IMR-90 (cell line): ENCODE data around the gene ASPG. TPM values are rescaled to one million over a fixed set of nuclear protein-coding genes. Genes with fewer than 3 reads are reported as not detected.

Experiments used
- ATAC-seq: fragments of 200-7000 bp; cut with Tn5 transposase; 2 replicates; pipeline ENCODE4 v1.9.1; 2020; ENCODE audit warnings: low read depth, mild to moderate bottlenecking, moderate library complexity
- BruUV-seq: library from RNA; stranded (reverse); fragments of 400-500 nt; replicated peaks from 2 replicates; lab custom pipeline; 2021; lab: Mats Ljungman, UMichigan
- CTCF ChIA-PET: fragments of 300-600 bp; formaldehyde crosslinking; extraction: SDS; loops from one replicate; lab custom pipeline; 2021; ENCODE audit warnings: antibody characterized with exemption; lab: Yijun Ruan, JAX
- POLR2A ChIA-PET: fragments of 300-600 bp; sonication (Branson Sonifier 250); formaldehyde crosslinking; loops from one replicate; lab custom pipeline; 2022; ENCODE audit warnings: antibody characterized with exemption; ENCODE audit not compliant: unreplicated experiment; lab: Charles Lee
- DNase-seq: peaks from one replicate; pipeline ENCODE4 v3.0.0; 2013
- H2AFZ ChIP-seq: replicated peaks from 2 replicates; pipeline ENCODE3; 2013; ENCODE audit warnings: low read length, mild to moderate bottlenecking; ENCODE audit not compliant: poor library complexity
- H2AK5ac ChIP-seq: 2 replicates; pipeline ENCODE4 v1.6.1; 2013; ENCODE audit warnings: low read depth, low read length, inconsistent platforms
- H2AK9ac ChIP-seq: replicated peaks from 2 replicates; pipeline ENCODE3; 2013; ENCODE audit warnings: mild to moderate bottlenecking, low read depth, low read length, moderate library complexity; ENCODE audit not compliant: poor library complexity
- H2BK120ac ChIP-seq: 2 replicates; pipeline ENCODE4 v1.6.1; 2013; ENCODE audit warnings: low read depth, low read length, inconsistent platforms
- H2BK15ac ChIP-seq: 3 replicates; pipeline ENCODE4 v1.6.1; 2013; ENCODE audit warnings: low read depth, low read length, inconsistent platforms
- H2BK20ac ChIP-seq: 2 replicates; pipeline ENCODE4 v1.6.1; 2013; ENCODE audit warnings: low read depth, mild to moderate bottlenecking, inconsistent platforms, low read length, moderate library complexity
- H2BK5ac ChIP-seq: 2 replicates; pipeline ENCODE4 v1.6.1; 2013; ENCODE audit warnings: mild to moderate bottlenecking, low read depth, low read length, inconsistent platforms; ENCODE audit not compliant: poor library complexity, severe bottlenecking
- H3K14ac ChIP-seq: replicated peaks from 2 replicates; pipeline ENCODE4 v1.6.1; 2013; ENCODE audit warnings: low read depth, low read length, inconsistent platforms
- H3K18ac ChIP-seq: 2 replicates; pipeline ENCODE4 v1.6.1; 2013; ENCODE audit warnings: low read depth, low read length, control low read depth
- H3K23ac ChIP-seq: 2 replicates; pipeline ENCODE4 v1.6.1; 2013; ENCODE audit warnings: low read depth, low read length, inconsistent platforms
- H3K27ac ChIP-seq: 2 replicates; pipeline ENCODE4 v1.5.1; 2013; ENCODE audit warnings: mild to moderate bottlenecking, control low read depth, low read length; ENCODE audit not compliant: insufficient read depth
- H3K27me3 ChIP-seq: 2 replicates; pipeline ENCODE4 v1.6.1; 2013; ENCODE audit warnings: low read length; ENCODE audit not compliant: control insufficient read depth, insufficient read depth
- H3K36me3 ChIP-seq: 2 replicates; pipeline ENCODE4 v1.6.1; 2013; ENCODE audit warnings: low read length, mixed read lengths; ENCODE audit not compliant: control insufficient read depth, insufficient read depth
- H3K4ac ChIP-seq: 2 replicates; pipeline ENCODE4 v1.6.1; 2013; ENCODE audit warnings: low read depth, low read length, inconsistent platforms
- H3K4me1 ChIP-seq: 2 replicates; pipeline ENCODE4 v1.6.1; 2013; ENCODE audit warnings: low read length, mixed read lengths; ENCODE audit not compliant: control insufficient read depth, insufficient read depth
- H3K4me2 ChIP-seq: 2 replicates; pipeline ENCODE4 v1.6.1; 2013; ENCODE audit warnings: low read depth, mild to moderate bottlenecking, control low read depth, low read length, moderate library complexity
- H3K4me3 ChIP-seq: 2 replicates; pipeline ENCODE4 v1.5.1; 2013; ENCODE audit warnings: low read depth, mild to moderate bottlenecking, control low read depth, low read length, moderate library complexity; ENCODE audit not compliant: insufficient read depth
- H3K56ac ChIP-seq: 2 replicates; pipeline ENCODE4 v1.6.1; 2013; ENCODE audit warnings: low read length, inconsistent platforms; ENCODE audit not compliant: insufficient read depth; ENCODE audit errors: extremely low read depth
- H3K79me1 ChIP-seq, 2 experiments: 2 replicates each; pipeline ENCODE4 v1.6.1; 2013; ENCODE audit warnings: low read length in 2 of 2, inconsistent platforms in 1 of 2, low read depth in 1 of 2
- H3K9ac ChIP-seq: 2 replicates; pipeline ENCODE4 v1.6.1; 2013; ENCODE audit warnings: low read depth, low read length, control low read depth
- H3K9me1 ChIP-seq: 2 replicates; pipeline ENCODE4 v1.6.1; 2013; ENCODE audit warnings: low read length, inconsistent platforms; ENCODE audit not compliant: insufficient read depth
- H3K9me3 ChIP-seq: 2 replicates; pipeline ENCODE4 v1.6.1; 2013; ENCODE audit warnings: low read length; ENCODE audit not compliant: control insufficient read depth, insufficient read depth
- H4K20me1 ChIP-seq: 2 replicates; pipeline ENCODE4 v1.6.1; 2013; ENCODE audit warnings: low read length, inconsistent platforms; ENCODE audit not compliant: insufficient read depth
- H4K5ac ChIP-seq: 2 replicates; pipeline ENCODE4 v1.6.1; 2013; ENCODE audit warnings: mild to moderate bottlenecking, low read depth, low read length, control low read depth
- H4K8ac ChIP-seq, 2 experiments: 2 replicates each; pipeline ENCODE4 v1.6.1; 2013; ENCODE audit warnings: low read depth in 2 of 2, low read length in 2 of 2, control low read depth in 1 of 2, inconsistent platforms in 1 of 2
- H4K91ac ChIP-seq: 2 replicates; pipeline ENCODE4 v1.6.1; 2013; ENCODE audit warnings: low read depth, low read length, inconsistent platforms; ENCODE audit not compliant: insufficient read depth
- BHLHE40 ChIP-seq: fragments of 150-350 bp; IDR thresholded peaks from 2 replicates; pipeline ENCODE4 v1.6.1; 2016; ENCODE audit warnings: mild to moderate bottlenecking, low read depth, low read length
- FOS ChIP-seq: fragments of 150-350 bp; IDR thresholded peaks from 2 replicates; pipeline ENCODE4 v1.6.1; 2016; ENCODE audit warnings: low read depth, low read length
- MAFK ChIP-seq: IDR thresholded peaks from 2 replicates; pipeline ENCODE4 v1.6.1; 2012; ENCODE audit warnings: low read depth, low read length, improper control_type of control experiment
- MAZ ChIP-seq: IDR thresholded peaks from 2 replicates; pipeline ENCODE4 v1.6.1; 2012; ENCODE audit warnings: low read depth, mild to moderate bottlenecking, low read length, improper control_type of control experiment, moderate library complexity, borderline replicate concordance
- MXI1 ChIP-seq: IDR thresholded peaks from 2 replicates; pipeline ENCODE4 v1.6.1; 2012; ENCODE audit warnings: low read depth, mild to moderate bottlenecking, low read length, moderate library complexity, borderline replicate concordance
- NFE2L2 ChIP-seq: fragments of 150-350 bp; IDR thresholded peaks from 2 replicates; pipeline ENCODE4 v1.6.1; 2016; ENCODE audit warnings: low read depth, mild to moderate bottlenecking, low read length
- POLR2A ChIP-seq: IDR thresholded peaks from 2 replicates; pipeline ENCODE4 v1.6.1; 2012; ENCODE audit warnings: mild to moderate bottlenecking, low read depth, low read length
- RAD21 ChIP-seq: IDR thresholded peaks from 2 replicates; pipeline ENCODE4 v1.6.1; 2012; ENCODE audit warnings: low read length, improper control_type of control experiment
- RCOR1 ChIP-seq: IDR thresholded peaks from 2 replicates; pipeline ENCODE4 v1.6.1; 2012; ENCODE audit warnings: mild to moderate bottlenecking, low read length, improper control_type of control experiment; ENCODE audit not compliant: insufficient replicate concordance
- RFX5 ChIP-seq: IDR thresholded peaks from 2 replicates; pipeline ENCODE4 v1.8.0; 2012; ENCODE audit warnings: low read depth, mild to moderate bottlenecking, low read length, moderate library complexity
- WGBS, 2 experiments: methylation state at CpG; one replicate each; pipeline versions ENCODE4 v1.1.5 to v1.1.7; 2013; ENCODE audit warnings: missing lambda C conversion rate in 2 of 2; ENCODE audit not compliant: insufficient read length in 1 of 2; ENCODE audit errors: extremely low coverage in 2 of 2; 5-methylcytosine and 5-hydroxymethylcytosine counted together
- dilution Hi-C: fragments of 300-500 bp; cut with HindIII; formaldehyde crosslinking; loops from one replicate; pipeline ENCODE4 v1.14.3; 2018; ENCODE audit warnings: low sequenced_read_pairs; ENCODE audit not compliant: unreplicated experiment
- in situ Hi-C: fragments of 300-500 bp; cut with MboI; formaldehyde crosslinking; loops from 3 replicates; pipeline ENCODE4 v1.14.3; 2019; ENCODE audit warnings: low sequenced_read_pairs, inconsistent platforms, mixed read lengths
- intact Hi-C: fragments of 100-400 bp; cut with micrococcal nuclease; formaldehyde crosslinking; loops from 2 replicates; pipeline ENCODE4 v1.10.0; 2022
- polyA plus RNA-seq, 3 experiments: library from polyadenylated mRNA; depleted of rRNA; stranded (reverse); fragments of >200 nt; gene quantifications; 2 replicates each; pipeline ENCODE4 v1.2.3, GENCODE V29; 2012; ENCODE audit warnings: low replicate concordance in 1 of 3
- total RNA-seq: library from RNA; depleted of rRNA; stranded (reverse); fragments of >200 nt; gene quantifications from 2 replicates; pipeline ENCODE4 v1.2.3, GENCODE V29; 2012
- TF ChIP-seq, protein P1 (sequence below): fragments of 150-350 bp; IDR thresholded peaks from 2 replicates; pipeline ENCODE4 v1.6.1; 2017; ENCODE audit warnings: mild to moderate bottlenecking, antibody characterized with exemption, low read length, low read depth

The ASPG gene
- total and polyA plus RNA-seq, 2 of the 4 experiments (the other 2 are of a cell fraction), result not detected

DNA sequence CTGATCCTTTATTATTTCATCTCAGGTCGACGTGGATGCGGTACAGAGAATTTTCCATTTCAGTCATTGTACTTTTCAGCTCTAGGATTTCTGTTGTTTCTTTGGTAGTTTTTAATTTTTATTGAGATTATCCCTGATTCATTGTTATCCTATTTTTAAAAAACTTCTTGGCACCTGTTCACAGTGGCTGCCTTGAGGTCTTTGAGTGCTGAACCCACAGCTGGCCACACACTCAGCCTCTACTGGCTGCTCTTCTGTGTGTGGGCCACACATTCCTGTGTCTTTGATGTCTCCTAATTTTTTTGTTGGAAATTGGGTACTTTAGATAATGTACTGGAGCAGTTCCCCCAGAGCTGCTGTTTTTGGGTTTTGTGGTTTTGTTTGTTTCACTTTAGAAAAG, 37.7 kb upstream of the ASPG start:
- whole genome bisulfite sequencing, 2 experiments, result no CpG with 5 or more reads among the region's 3 CpGs
- ChIA-PET POLR2A (no interaction called here), CTCF (no interaction called here)
- no peaks in the 10 kb centered on the region for H3K4me1 ChIP-seq
- in situ Hi-C loops, result no loop called here
- H2AFZ ChIP-seq, result no peak overlapping the region
- no peaks in the 10 kb centered on the region; the same call in 1 of the 2 replicates for H3K27me3 ChIP-seq
- no peaks in the 10 kb centered on the region for H3K9me3 ChIP-seq
- no peak overlapping the region for H3K4ac ChIP-seq
- intact Hi-C loops, result no loop called here
- H2BK20ac ChIP-seq, result no peak overlapping the region
- no peaks in the 10 kb centered on the region for H3K79me1 ChIP-seq
- H4K20me1 ChIP-seq, result no peaks in the 10 kb centered on the region
- no peak overlapping the region for H2AK5ac ChIP-seq
- H3K56ac ChIP-seq, result no peak overlapping the region
- no peak overlapping the region for H3K27ac ChIP-seq
- BruUV-seq, result no TSS peak
- no peak overlapping the region for H2AK9ac ChIP-seq
- H3K23ac ChIP-seq, result no peak overlapping the region
- no peak overlapping the region for H3K4me2 ChIP-seq
- no peak for TF ChIP-seq RAD21
- TF ChIP-seq, protein P1, sequence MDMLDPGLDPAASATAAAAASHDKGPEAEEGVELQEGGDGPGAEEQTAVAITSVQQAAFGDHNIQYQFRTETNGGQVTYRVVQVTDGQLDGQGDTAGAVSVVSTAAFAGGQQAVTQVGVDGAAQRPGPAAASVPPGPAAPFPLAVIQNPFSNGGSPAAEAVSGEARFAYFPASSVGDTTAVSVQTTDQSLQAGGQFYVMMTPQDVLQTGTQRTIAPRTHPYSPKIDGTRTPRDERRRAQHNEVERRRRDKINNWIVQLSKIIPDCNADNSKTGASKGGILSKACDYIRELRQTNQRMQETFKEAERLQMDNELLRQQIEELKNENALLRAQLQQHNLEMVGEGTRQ, result no peak
- no peak for TF ChIP-seq RFX5
- TF ChIP-seq BHLHE40, result no peak
- no peak for TF ChIP-seq POLR2A
- TF ChIP-seq NFE2L2, result no peak
- TF ChIP-seq MXI1, result no peak
- TF ChIP-seq RCOR1, result no peak
- TF ChIP-seq FOS, result no peak
- no peak for TF ChIP-seq MAFK
- no peak for TF ChIP-seq MAZ
- no peak overlapping the region for H2BK15ac ChIP-seq
- no peak overlapping the region for H2BK120ac ChIP-seq
- no peak overlapping the region for H4K91ac ChIP-seq
- no peak overlapping the region for H3K14ac ChIP-seq
- no peaks in the 10 kb centered on the region for H3K9me1 ChIP-seq
- ATAC-seq, result no peak
- dilution Hi-C loops, result no loop called here
- H3K18ac ChIP-seq, result no peak overlapping the region
- H2BK5ac ChIP-seq, result no peak overlapping the region
- H3K9ac ChIP-seq, result no peak overlapping the region
- no peak overlapping the region for H4K8ac ChIP-seq
- H4K5ac ChIP-seq, result no peak overlapping the region
- no peaks in the 10 kb centered on the region for H3K36me3 ChIP-seq
- DNase-seq, result no peak
- no peak overlapping the region for H3K4me3 ChIP-seq
